GM23248 (cell line): ENCODE data around the gene RNF150.

ENCODE experiments used
- EZH2 ChIP-seq: fragments of 200-600 bp; sonication (generic); IDR thresholded peaks from 2 replicates; pipeline ENCODE4 v1.6.1; 2018; ENCODE audit warnings: antibody characterized with exemption, mild to moderate bottlenecking; ENCODE audit not compliant: insufficient read depth, poor library complexity, severe bottlenecking
- EZH2phosphoT487 ChIP-seq: fragments of 200-600 bp; sonication (generic); IDR thresholded peaks from 2 replicates; pipeline ENCODE4 v1.6.1; 2018; ENCODE audit warnings: antibody characterized with exemption, moderate library complexity, mild to moderate bottlenecking, low read depth; ENCODE audit not compliant: insufficient read depth

DNA sequence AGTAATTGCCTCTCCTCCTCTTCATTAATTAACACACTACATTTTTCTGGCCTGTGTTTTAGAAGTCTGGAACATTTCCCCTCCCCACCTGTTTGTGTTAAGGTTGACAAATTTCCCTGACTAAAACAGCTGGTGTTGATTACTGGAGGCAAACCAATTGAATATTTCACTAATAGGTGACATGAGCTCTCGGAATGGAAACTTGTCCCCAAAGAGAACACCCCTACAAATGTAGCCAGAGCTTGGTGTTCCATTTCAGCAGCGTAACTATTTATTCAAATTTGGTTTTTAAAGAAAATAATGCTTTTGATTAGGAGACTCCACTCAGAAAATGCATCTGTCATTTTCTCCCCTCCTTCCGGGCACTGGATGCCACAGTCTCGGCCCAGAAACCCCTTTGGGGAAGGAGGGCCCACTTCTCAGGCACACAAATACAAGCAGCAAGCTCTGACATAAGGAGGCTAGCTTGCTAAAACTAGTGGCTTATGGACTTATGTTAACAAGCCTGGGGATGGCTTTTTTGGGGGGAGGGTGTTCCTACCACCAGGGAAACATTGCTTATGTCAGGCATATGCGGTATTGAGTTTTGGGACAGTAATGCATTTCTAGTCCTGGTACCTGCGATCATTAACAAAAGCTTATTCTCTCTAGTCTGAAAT lies 2.2 kb downstream of the RNF150 start:
- TF ChIP-seq EZH2 (no peak), EZH2phosphoT487 (no peak)
